HCT116 (cell line): ENCODE data around the gene FAM227A. TPM values are rescaled to one million over a fixed set of nuclear protein-coding genes. Genes with fewer than 3 reads are reported as not detected.
A peak's percentile ranks its signal among the peaks of the same experiment; 100 is the strongest.

ENCODE experiments used
- ATAC-seq: fragments of 200-7000 bp; cut with Tn5 transposase; 2 replicates; pipeline ENCODE4 v1.9.1; 2020; ENCODE audit warnings: mild to moderate bottlenecking, moderate library complexity
- BruUV-seq: library from RNA; stranded (reverse); fragments of 400-500 nt; replicated peaks from 2 replicates; lab custom pipeline; 2021; lab: Mats Ljungman, UMichigan
- CTCF ChIA-PET: fragments of 300-600 bp; sonication (Branson Sonifier 250); formaldehyde crosslinking; loops from one replicate; lab custom pipeline; 2021; ENCODE audit warnings: antibody characterized with exemption; lab: Charles Lee
- POLR2A ChIA-PET: fragments of 300-600, 350-600 bp; sonication (Branson Sonifier 250); formaldehyde crosslinking; loops from one replicate; lab custom pipeline; 2021; ENCODE audit warnings: antibody characterized with exemption; lab: Charles Lee
- RAD21 ChIA-PET, 2 experiments: fragments of 300-600 bp; sonication (Branson Sonifier 250); formaldehyde crosslinking; loops; one replicate each; lab custom pipeline; 2023; ENCODE audit warnings: low total read pairs in 2 of 2; ENCODE audit not compliant: uncharacterized antibody in 2 of 2, unreplicated experiment in 2 of 2, low non-redundant PET in 1 of 2; lab: Charles Lee
- DNase-seq: peaks from one replicate; pipeline ENCODE4 v3.0.0-alpha.2; 2010; ENCODE audit warnings: low read depth, low spot score
- H2AFZ ChIP-seq: fragments of 200-600 bp; shearing (Covaris generic), sonication (generic); 2 replicates; pipeline ENCODE4 v1.6.1; 2017; ENCODE audit warnings: low read depth, mixed run types, mixed read lengths, antibody characterized with exemption, low read length; ENCODE audit not compliant: poor library complexity, severe bottlenecking
- H3K27ac ChIP-seq: 2 replicates; pipeline ENCODE4 v1.5.1; 2012; ENCODE audit warnings: low read depth, low read length
- H3K27me3 ChIP-seq: fragments of 200-600 bp; sonication (generic); 2 replicates; pipeline ENCODE4 v1.6.1; 2016; ENCODE audit warnings: mixed run types, low read length, mixed read lengths; ENCODE audit not compliant: insufficient read depth
- H3K36me3 ChIP-seq, 2 experiments: fragments of 200-500 bp in 1 of 2; fragments of 200-600 bp in 1 of 2; sonication (Bioruptor generic) in 1 of 2; sonication (generic) in 1 of 2; 2 replicates each; pipeline versions ENCODE4 v1.5.1 to v1.6.1; 2014 to 2016; ENCODE audit warnings: low read length in 2 of 2, inconsistent platforms in 1 of 2, mixed read lengths in 1 of 2, mixed run types in 1 of 2; ENCODE audit not compliant: insufficient read depth in 2 of 2, control insufficient read depth in 1 of 2
- H3K4me1 ChIP-seq, 2 experiments: fragments of 200-600 bp in 1 of 2; sonication (generic) in 1 of 2; 2 replicates each; pipeline versions ENCODE4 v1.5.1 to v1.6.1; 2012 to 2017; ENCODE audit warnings: low read length in 2 of 2, inconsistent platforms in 1 of 2, mild to moderate bottlenecking in 1 of 2, mixed read lengths in 1 of 2, mixed run types in 1 of 2, moderate library complexity in 1 of 2; ENCODE audit not compliant: insufficient read depth in 2 of 2, control insufficient read depth in 1 of 2
- H3K4me2 ChIP-seq: fragments of 200-600 bp; sonication (generic); 2 replicates; pipeline ENCODE4 v1.6.1; 2017; ENCODE audit warnings: mixed run types, low read length, mixed read lengths
- H3K4me3 ChIP-seq, 2 experiments: fragments of 200-600 bp in 1 of 2; sonication (generic) in 1 of 2; replicated peaks in 1 of 2; 2 replicates each; pipeline ENCODE4 v1.5.1; 2011 to 2016; ENCODE audit warnings: low read length in 2 of 2, control low read depth in 1 of 2, low read depth in 1 of 2, mild to moderate bottlenecking in 1 of 2, mixed read lengths in 1 of 2, mixed run types in 1 of 2
- H3K79me2 ChIP-seq: fragments of 200-600 bp; sonication (generic); 2 replicates; pipeline ENCODE4 v1.6.1; 2017; ENCODE audit warnings: mild to moderate bottlenecking, mixed run types, low read length, moderate library complexity, mixed read lengths; ENCODE audit not compliant: insufficient read depth
- H3K9ac ChIP-seq: fragments of 200-600 bp; sonication (generic); 2 replicates; pipeline ENCODE4 v1.6.1; 2016; ENCODE audit warnings: low read length, mixed read lengths
- H3K9me2 ChIP-seq: fragments of 200-600 bp; sonication (generic), shearing (Covaris generic); 2 replicates; pipeline ENCODE4 v1.6.1; 2017; ENCODE audit warnings: mixed run types, mild to moderate bottlenecking, moderate library complexity; ENCODE audit not compliant: insufficient read depth
- H3K9me3 ChIP-seq, 2 experiments: fragments of 200-500 bp in 1 of 2; fragments of 200-600 bp in 1 of 2; sonication (Bioruptor generic) in 1 of 2; sonication (generic) in 1 of 2; 2 replicates each; pipeline ENCODE4 v1.6.1; 2014 to 2017; ENCODE audit warnings: low read length in 2 of 2, mixed read lengths in 2 of 2, inconsistent platforms in 1 of 2, low read depth in 1 of 2, mild to moderate bottlenecking in 1 of 2, mixed run types in 1 of 2, moderate library complexity in 1 of 2; ENCODE audit not compliant: control insufficient read depth in 1 of 2, insufficient read depth in 1 of 2
- H4K20me1 ChIP-seq: fragments of 200-600 bp; sonication (generic), shearing (Covaris generic); 2 replicates; pipeline ENCODE4 v1.6.1; 2017; ENCODE audit warnings: mixed run types, mild to moderate bottlenecking, moderate library complexity; ENCODE audit not compliant: insufficient read depth
- CBX3 ChIP-seq: IDR thresholded peaks from 2 replicates; pipeline ENCODE4 v1.6.1; 2012; ENCODE audit warnings: low read depth
- CTCF ChIP-seq, 3 experiments: fragments of 200-600 bp in 1 of 3; sonication (generic) in 1 of 3; IDR thresholded peaks in 2 of 3; conservative IDR thresholded peaks in 1 of 3; 2 replicates each; pipeline ENCODE4 v1.5.1; 2012 to 2017; ENCODE audit warnings: low read depth in 2 of 3, low read length in 2 of 3, antibody characterized with exemption in 1 of 3, borderline replicate concordance in 1 of 3, control low read depth in 1 of 3, mild to moderate bottlenecking in 1 of 3, mixed read lengths in 1 of 3, mixed run types in 1 of 3, moderate library complexity in 1 of 3; ENCODE audit not compliant: insufficient read depth in 1 of 3
- EGR1 ChIP-seq: IDR thresholded peaks from 2 replicates; pipeline ENCODE4 v1.6.1; 2012; ENCODE audit warnings: low read depth
- ELF1 ChIP-seq: IDR thresholded peaks from 2 replicates; pipeline ENCODE4 v1.6.1; 2012; ENCODE audit warnings: low read depth, borderline replicate concordance
- EZH2phosphoT487 ChIP-seq: fragments of 200-600 bp; IDR thresholded peaks from 2 replicates; pipeline ENCODE4 v1.6.1; 2018; ENCODE audit warnings: antibody characterized with exemption, borderline replicate concordance
- FOSL1 ChIP-seq: IDR thresholded peaks from 2 replicates; pipeline ENCODE4 v1.6.1; 2012; ENCODE audit warnings: low read depth
- MAX ChIP-seq: IDR thresholded peaks from 2 replicates; pipeline ENCODE4 v1.6.1; 2012
- REST ChIP-seq: IDR thresholded peaks from 2 replicates; pipeline ENCODE4 v1.6.1; 2012; ENCODE audit warnings: low read depth
- SP1 ChIP-seq: IDR thresholded peaks from 2 replicates; pipeline ENCODE4 v1.6.1; 2012; ENCODE audit warnings: low read depth
- SRF ChIP-seq: IDR thresholded peaks from 2 replicates; pipeline ENCODE4 v1.6.1; 2012; ENCODE audit warnings: low read depth
- TCF7L2 ChIP-seq: IDR thresholded peaks from 2 replicates; pipeline ENCODE4 v1.7.0; 2011; ENCODE audit warnings: borderline replicate concordance, inconsistent platforms; ENCODE audit not compliant: insufficient read depth, insufficient read length; ENCODE audit errors: extremely low read depth
- YY1 ChIP-seq: IDR thresholded peaks from 2 replicates; pipeline ENCODE4 v1.6.1; 2011; ENCODE audit warnings: low read length, low read depth, moderate library complexity, mild to moderate bottlenecking; ENCODE audit not compliant: insufficient replicate concordance; ENCODE audit errors: extremely low read depth
- ZBTB33 ChIP-seq: IDR thresholded peaks from 2 replicates; pipeline ENCODE4 v1.6.1; 2011; ENCODE audit warnings: mild to moderate bottlenecking, low read length, moderate library complexity; ENCODE audit not compliant: insufficient replicate concordance; ENCODE audit errors: extremely low read depth
- ZNF274 ChIP-seq: fragments of 200-500 bp; sonication (Bioruptor generic); IDR thresholded peaks from 2 replicates; pipeline ENCODE4 v1.6.1; 2014; ENCODE audit warnings: mild to moderate bottlenecking, low read depth, low read length, inconsistent platforms
- intact Hi-C: fragments of 100-400 bp; cut with micrococcal nuclease; formaldehyde crosslinking; loops from 2 replicates; pipeline ENCODE4 v1.10.0; 2022
- total RNA-seq: library from RNA; stranded (reverse); gene quantifications from one replicate; pipeline ENCODE4 v1.2.1, GENCODE V29; 2021; ENCODE audit not compliant: unreplicated experiment

Gene FAM227A
- total RNA-seq, 1 experiment from 2014 or later, result 3.9 TPM

GRCh38 chr22:38698407-38699094 lies 42.4 kb upstream of the FAM227A start:
- ChIA-PET POLR2A (interaction anchor here (1.2 kb wide), 2 partner anchors 9 to 17 kb away, joined by 3 to 4 read pairs; partner anchors contain the start of gene TOMM22), RAD21 (interaction anchor here in 1 of 2 experiments (0.9 kb wide), 1 partner anchor 17 kb away, joined by 4 read pairs; the partner anchor contains the start of gene TOMM22), CTCF (interaction anchor here (1.5 kb wide), 1 partner anchor 17 kb away, joined by 4 read pairs; the partner anchor contains the start of gene TOMM22)
- Histone ChIP-seq H3K9ac (0 out of 2 replicates have a peak overlapping the region, but pooled peaks have one; percentile 50), H3K79me2 (peaks cover 70% of the 10 kb centered on the region), H3K4me1 (peaks cover 33 to 66% of the 10 kb centered on the region in 2 experiments), H2AFZ (no peak overlapping the region), H3K36me3 (peaks cover 0 to 15% of the 10 kb centered on the region in 2 experiments; a peak in 2 of 4 replicates), H3K9me3 (no peaks in the 10 kb centered on the region), H3K4me3 (peak overlapping the region in 1 of 2 experiments; percentile 90; a peak in 1 of 4 replicates), H3K27ac (no peak overlapping the region), H3K4me2 (peak overlapping the region; percentile 95), H3K9me2 (no peaks in the 10 kb centered on the region), H4K20me1 (no peaks in the 10 kb centered on the region), H3K27me3 (no peaks in the 10 kb centered on the region)
- no peak for ATAC-seq
- intact Hi-C loops, result no loop called here
- no TSS peak for BruUV-seq
- DNase-seq, result no peak
- TF ChIP-seq EGR1 (no peak), SP1 (no peak), ZBTB33 (no peak), MAX (no peak), REST (no peak), FOSL1 (no peak), YY1 (no peak), SRF (no peak), TCF7L2 (no peak), ZNF274 (no peak), EZH2phosphoT487 (no peak), ELF1 (no peak), CTCF (IDR thresholded peaks at IDR 0.05 in 2 of 3, conservative IDR thresholded peaks at IDR 0.05 in 1 of 3; ENCODE audit: borderline replicate concordance in 1 of 3, insufficient read depth in 1 of 3, low read depth in 2 of 3, low read length in 2 of 3) (no peak), CBX3 (no peak)
